Stimulated activated CD4-positive, alpha-beta T cell treated with anti-CD3 and anti-CD28 coated beads, TNF-alpha, amount 100 ng/mL, for 4 hours (primary cell): Measurements from ENCODE around the gene CCDC167.
A peak's percentile ranks its signal among the peaks of the same experiment; 100 is the strongest.

Source experiments
- DNase-seq, 3 experiments: peaks; one replicate each; pipeline ENCODE4 v3.0.0-alpha.2; 2020; ENCODE audit warnings: low read depth in 3 of 3

The CCDC167 gene

DNA sequence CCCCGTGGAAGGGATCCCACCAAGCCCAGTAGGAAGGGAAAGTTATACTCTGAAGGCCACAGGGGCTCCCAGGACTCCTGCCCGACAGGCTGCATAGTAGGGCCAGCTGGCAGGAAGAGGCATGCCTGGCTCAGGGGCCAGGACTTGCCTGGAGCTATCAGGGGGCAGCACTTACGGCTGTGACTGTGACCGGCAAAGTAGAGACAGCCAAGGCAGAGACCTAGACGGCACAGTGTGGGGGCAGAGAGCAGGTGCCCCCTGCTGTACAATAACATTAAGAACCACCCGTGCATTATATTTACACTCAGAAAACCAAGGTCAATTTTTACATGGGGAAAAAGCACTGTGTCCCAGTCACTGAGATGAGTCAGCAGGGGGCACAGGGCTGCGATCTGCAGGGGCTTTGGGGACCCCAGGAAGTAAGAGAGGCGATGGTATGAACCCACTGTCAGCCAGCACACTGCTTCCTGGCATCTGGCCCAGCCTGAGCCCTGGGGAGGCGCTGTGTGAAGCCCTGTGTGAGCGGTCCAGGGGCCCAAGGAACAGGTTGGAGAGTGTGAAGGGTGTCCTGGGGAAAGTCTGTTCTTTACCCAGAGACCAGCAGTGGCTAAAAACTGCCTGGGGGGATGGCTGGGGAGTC, 9.9 kb downstream of the CCDC167 start:
- no peak for DNase-seq

DNA sequence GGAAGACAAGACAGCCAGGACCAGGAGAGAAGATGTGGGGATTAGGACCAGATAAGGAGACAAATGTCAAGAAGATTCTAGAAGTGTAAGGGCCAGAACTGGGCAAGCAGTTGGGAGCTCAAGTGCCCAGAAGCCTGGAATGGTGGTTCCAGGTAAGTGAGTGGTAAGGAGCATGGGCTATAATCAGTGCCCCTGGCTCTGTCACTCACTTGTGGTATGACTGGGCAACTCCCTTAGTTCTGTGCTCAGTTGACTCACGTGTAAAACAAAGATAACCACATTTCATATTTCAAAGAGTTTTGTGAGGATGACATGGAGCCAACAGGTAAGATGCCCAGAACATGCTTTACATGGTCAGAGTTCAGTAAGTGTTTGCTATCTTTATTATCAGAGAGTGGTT, 11.2 kb downstream of the CCDC167 start:
- no peak for DNase-seq

DNA sequence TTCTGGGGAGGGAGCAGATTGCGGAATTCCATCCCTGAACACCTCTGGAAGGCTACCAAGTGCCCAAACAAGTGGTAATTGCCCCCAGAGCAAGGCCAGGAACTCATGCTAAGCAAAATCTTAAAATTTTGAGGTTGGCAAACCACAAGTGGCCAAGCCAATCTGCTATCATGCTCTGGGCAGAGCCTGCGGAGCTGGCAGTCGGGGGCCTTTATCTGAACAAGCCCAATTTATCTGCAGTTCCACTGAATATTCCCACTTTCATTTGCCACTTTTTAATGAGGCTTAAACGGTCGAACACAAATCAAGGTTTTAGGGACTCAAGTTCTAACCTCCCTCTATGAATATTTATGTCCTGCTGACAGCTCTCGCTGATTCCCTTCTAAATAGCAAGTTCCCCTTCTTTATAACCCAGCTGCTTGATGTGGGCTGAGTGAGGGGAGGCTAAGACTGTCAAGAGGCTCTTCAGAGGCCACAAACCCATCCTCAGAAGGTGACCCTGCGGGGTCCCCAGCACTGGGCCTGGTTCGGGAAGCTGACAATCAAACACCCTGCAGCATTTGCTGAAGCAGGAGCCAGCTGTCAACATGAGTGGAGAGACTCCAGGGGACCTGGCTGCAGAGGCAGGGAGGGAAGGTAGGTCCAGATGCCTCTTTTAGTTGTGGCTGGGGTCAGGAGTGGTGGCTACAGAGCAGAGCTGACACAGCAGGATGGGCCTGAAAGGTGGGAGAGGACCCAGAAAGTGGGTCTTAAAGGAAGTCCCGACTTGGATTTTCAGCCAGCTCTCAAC, 11.9 kb downstream of the CCDC167 start:
- no peak for DNase-seq

DNA sequence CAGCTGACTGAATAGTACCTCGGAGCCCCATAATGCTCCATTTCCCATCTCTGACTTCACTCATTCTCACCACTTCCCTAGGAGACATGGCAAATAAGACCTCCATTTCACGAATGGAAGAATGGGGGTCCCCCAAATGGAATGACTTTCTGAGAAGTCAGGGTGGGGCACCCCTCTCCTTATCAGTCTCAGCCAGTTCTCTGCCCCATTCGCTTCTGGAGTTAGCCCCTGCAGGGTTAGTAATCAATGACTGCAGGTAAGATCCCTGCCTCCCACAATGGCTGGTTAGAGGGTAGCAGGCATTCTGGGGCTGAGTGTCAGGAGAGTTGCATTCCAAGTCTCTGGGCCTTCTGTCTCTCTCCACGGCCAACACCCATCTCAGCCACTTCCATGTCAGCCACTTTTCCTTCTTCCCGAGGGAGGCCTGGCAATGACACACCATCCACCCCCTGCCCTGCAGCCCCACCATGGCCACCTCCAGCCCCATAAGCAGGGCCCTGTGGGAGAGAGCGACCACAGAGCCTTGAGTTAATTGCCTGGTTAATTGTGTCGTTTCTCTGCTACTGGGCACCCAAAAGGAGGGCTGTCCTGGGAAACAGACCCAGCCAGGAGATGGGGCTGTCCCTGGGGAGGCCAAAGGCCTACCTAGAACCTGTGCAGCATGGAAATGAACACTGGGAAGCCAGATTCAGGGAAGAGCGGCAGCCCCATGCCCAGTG, 13.4 kb downstream of the CCDC167 start:
- DNase-seq = no peak

DNA sequence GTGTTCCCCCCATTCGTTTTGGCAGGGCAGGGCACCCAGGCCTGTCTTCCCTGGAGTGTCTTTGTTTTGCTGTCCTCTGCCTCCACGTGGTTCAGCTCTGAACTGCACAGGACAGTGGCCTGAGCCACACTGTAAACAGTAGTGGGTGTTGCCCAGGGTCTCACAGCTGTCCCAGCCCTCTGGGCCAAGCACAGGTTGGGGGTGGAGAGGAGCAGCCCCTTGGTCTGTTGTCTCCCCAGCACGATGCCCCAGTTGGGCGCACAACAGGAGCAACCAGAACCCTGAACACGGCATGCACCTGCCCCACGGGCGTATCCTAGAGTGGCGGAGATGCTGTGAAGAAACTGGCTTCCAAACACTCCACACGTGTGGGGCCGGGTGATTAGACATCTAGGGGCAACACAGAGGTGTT, 14.4 kb downstream of the CCDC167 start:
- DNase-seq = no peak

DNA sequence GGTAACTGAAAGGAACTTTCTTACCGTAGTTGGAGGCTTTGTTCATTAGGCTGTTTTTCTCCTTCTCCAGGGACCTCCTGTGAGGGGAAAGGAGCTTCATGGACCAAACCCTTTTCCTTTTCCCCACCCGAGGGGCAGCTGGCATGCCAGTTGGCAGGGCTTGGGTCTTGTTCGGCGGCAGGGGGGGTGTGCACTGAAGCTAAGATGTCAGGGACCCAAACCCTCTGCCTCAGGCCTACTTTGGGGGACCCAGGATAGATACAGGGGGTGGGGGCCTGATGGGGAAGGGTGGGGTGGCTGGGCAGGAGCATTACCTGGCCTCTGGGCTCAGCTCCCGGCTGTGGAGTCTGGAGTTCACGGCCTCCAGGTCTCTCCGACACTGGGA, 14.9 kb downstream of the CCDC167 start:
- no peak for DNase-seq

DNA sequence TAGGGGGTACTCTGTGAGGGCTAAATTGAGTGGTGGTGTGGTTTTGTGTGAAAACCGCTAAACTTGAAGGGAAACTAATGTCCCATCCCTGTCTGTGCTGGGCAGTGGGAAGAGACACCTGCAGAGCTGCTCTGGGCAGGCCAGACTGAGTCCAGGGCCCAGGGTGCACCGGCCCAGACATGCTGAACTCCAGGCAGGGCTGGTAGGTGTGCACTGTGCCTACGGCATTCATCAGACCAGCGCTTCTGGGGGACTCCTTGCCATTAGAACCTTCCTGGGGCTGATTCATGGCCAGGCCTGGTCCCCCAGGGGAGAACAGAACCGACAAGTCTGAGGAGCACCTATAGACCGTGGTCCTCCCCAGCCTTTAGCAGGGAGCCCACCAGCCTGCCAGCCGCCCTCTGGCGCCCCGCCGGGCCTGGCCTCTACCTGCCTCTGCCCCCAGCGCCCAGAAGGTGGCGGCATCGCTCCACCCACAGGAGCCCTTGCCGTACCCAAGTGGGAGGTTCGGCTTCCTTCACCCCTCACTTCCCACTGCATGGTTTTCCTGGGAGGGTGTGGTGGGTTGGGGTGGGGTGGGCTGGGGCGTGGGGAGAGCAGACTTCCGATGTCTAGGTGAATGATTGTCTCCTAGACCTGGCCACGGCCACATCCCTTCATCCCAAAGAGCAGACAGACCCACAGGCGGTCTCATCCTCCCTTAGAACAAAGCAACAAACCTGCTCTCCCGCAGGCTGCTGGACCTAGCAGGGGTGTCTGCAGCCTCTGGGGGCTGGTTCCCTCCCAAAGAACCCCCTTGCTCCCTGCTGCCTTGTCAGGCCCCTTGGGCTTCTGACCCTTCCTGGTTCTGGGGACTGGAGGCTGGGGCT, 15.5 kb downstream of the CCDC167 start:
- peak; percentile 49 to 64 (median 60) for DNase-seq

DNA sequence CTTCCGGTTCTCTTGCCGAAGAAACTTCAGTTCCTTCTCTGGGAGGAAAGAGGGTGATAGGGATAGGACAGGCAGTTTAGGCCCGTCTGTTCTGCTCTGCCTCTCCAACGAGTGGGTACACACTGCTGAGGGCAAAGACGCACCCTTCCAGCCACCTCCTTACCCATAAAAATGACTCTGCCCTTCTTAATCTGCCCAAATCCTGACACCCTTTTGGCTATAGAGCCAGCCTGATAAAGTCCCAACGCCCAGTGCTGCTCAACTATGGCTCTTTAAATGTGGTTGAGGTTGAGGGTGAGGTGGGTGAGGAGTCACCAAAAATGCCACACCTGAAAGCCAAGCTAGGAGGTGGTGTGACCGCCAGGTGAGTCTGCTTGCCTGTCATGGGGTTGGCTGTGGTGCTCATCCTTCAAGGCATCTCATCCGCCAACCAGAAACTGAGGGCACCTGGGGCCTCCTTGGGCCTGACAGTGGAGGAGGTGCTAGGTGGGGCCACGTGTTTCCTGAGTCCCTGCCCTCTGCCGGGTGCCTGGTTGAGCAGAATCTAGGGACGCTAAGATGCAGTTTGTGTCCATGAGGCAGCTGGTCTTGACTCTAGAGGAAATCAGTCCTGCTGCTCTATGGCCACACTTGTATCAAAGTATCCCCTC, 16.3 kb downstream of the CCDC167 start:
- DNase-seq = no peak

DNA sequence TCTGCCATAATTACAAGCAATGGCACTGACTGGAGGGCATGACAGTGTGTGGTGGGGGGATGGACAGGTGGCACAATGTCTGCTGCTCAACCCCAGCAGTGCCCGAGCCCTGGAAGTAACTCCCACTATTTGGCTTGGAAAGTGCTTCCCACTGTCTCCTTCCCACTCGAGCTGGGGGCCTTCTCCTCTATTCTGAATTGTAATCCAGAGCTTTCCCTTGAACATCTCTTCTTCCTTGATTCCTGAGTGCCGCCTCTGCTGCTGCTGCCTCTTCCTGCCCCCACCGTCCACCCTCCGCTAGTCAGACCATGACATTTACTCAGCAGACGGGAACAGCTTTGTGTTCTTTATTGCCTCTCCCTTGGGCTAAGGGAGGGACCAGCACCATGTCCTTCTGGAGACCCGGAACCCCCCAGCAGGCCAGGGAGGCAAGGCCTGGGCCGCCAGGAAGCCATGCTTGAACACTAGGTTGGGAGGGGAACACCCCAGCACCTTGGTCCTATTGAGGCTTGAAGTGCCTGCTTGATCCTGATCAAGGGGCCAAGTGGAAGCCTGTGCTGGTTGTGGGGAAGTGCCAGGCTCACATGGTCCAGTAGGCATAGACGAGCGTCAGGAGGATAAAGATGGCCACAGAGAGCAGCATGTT, 17.0 kb downstream of the CCDC167 start:
- DNase-seq = no peak

DNA sequence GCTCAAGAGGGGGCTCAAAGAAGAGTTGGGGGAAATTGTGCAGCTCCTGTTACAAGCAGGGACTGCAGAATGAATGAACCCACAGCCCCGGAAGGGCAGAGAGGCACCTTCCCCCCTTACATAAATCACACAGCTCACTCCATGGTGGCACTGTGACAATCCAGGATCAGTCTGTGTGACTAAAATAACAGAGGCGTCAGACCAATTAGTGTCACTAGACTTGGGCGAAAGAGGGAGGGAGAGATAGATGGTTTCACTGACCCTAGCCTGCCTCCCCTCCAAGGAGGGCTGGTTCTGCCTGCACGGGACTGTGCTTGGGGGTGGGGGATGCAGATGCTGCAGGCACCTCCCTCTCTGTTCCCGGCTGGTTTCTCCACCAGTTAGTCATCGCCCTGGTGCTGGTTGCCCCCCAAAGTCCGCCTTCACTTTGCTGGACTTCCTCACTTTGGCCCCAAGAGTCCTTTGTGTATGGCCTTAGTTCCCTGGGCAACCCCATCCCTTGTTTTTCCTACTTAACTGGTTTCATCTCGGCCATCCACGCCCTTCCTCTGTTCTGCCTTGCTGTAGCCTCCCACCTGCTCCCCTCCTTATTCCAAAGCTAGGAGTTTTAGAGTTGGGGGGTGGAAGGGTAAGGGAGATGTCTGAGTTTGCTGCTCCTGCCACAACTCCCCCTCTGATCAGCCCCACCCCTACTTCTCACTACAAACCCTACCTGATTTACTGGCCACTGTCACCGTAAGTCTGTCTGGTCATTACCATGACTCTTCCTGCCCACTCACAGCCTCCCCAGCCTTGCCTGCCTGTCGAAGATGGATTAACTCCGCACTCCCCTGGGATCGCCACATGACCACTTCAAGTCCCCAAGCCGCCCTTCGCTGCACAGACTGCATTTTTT, 17.7 kb downstream of the CCDC167 start:
- no peak for DNase-seq

DNA sequence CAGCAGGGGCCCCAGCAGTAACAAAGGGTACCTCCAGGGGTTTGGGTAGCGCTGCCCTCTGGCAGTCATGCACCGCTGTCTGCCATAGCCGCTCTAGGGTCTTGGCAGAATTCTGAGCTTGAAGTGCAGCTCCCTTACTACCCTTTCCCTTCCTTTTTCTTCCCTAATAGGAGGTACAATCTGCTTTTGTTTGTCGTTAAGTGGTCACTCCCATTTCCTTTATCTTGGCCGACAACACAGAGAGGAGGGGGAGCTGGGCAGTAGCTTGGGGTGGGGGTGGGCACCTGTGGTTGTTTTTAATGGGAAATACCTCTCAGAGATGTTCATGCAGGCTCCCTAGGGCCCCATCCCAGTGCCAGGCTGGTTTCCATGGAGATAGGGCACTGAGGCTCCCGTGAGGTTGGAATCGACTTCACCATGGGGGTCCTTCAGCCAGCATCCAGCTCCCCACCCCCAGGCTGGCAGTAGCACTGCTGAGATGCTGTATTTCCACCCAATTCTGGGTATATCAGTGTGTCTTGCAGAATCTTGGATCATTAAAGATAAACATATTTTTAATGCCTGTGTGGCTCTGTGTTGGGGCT, 18.6 kb downstream of the CCDC167 start:
- no peak for DNase-seq

DNA sequence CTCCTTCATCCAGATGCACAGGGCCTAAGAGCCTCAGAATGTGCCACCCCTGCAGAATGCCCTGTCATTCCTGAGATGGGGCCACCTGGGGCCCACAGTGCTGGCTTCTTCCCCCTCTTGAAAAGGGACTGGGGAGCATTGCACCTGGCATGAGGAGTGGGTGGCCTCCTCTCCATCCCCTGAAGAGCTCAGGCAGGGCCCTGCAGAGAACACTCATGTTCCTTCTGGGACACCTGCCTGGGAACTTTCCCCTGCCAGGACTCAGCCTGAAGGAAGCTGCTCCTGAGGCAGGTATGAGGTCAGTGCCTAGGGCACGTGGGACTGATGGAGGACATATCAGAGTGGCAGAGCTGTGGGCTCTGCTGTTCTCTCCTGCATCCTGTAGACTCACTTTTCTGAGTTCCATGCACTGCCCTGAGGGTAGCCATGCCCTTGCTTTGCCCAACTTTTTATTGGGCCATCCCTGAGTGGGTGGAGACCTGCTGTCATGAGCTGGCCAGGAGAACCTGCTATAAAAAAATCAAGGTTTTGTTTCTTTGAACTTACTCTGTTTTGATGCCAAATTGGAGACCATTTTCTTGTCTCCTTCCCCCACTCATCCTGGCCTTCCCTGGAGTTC, 19.5 kb downstream of the CCDC167 start:
- DNase-seq = no peak

DNA sequence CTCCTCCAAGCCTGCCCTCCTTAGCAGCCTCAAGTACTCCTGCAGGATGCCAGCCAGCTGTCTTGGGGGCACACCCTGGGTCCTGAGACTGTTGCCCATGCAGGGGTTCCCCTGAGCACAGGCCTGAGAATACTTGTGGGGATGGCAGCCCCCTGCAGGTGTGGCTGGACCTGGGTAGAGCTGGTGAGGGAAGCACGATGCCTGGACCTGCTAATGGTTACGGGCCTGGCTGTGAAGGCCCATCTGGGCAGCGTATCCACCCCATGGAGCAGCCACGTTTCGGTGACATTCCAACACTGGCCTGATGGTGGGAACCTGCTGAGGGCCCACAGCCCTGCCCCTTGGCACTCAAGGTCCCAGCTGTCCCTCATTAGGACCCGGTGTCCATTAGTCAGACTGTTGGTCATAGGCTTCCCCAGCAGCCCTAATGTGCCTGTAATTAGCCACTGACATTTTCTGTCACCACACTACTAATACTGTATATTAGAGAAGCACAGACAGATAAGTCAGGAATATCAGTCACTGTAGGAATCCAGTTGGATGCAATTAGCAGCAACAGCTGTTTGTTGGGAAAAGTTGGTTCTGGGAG, 20.3 kb downstream of the CCDC167 start:
- DNase-seq = no peak

DNA sequence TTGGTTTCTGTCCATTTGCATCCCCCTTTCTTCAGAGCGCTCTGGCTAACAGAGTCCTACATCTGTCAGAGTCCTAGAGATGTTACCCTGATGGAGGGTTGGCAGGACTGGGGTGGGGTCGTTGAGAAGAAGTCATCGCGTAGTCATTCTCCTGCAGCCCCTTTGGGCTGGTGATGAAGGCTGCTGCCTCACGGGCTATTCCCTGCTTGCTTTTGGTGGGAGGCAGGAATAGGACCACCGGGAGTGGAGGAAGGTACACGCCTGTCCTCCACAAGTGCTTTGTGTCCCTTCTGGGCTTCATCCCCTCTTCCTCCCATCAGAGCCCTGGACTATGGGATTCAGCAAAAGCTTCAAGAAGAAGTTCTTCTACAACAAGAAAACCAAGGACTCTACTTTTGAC, 20.9 kb downstream of the CCDC167 start:
- DNase-seq = no peak

DNA sequence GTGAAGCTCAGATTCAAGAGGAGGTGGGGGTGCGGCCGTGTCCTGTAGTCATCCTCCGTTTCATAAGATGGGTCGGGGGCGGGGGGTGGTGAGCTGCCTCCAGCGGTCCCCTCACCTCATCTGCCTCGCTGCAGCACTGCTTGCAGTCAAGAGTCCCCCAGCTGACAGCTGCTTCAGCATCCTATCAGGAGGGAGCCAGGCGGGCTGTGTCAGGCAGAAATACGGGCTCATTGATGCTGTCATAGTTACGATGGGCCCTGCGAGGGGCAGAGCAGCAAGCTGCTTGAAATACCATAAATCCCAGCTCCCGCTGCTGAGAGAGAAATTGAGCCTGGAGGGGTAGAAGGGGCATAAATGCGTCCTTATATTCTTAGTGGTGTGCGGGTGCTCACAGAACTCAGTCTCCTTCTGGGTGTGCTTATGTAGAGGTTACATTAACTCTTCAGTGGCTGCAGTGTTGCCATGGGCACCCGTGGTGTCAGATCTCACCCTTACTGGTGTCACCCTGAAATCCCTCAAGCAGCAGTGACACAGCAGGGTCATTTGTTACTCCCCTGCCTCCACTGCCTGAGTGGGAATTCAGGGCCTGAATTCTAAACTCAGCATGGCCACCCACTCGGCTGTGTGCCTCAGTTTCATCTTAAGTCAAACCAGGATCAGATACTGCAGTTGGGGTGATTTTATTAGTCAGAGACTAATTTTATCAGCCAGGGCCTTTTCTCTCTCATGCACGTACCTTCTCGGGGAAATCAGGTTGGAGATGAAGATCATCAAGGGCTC, 21.8 kb downstream of the CCDC167 start:
- no peak for DNase-seq

DNA sequence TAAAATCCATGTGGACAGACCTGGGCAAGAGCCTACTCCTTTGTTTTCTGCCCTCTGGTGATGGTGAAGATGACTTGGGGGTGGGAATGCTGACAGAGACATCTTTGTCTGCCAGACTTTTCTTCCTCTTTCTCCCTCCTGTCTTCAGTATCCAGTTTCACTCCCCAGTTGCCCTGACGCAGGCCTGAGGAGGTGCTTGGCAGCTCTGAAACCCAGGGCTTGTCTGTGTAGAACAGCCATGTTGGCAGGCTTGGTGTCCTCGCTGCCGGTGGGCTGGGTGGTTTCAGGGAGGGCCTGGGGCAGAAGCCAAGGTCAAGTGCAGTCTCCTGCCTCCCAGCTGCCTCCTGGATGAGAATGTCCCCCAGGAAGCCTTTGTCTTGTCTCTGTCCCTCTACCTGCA, 22.5 kb downstream of the CCDC167 start:
- DNase-seq = no peak

DNA sequence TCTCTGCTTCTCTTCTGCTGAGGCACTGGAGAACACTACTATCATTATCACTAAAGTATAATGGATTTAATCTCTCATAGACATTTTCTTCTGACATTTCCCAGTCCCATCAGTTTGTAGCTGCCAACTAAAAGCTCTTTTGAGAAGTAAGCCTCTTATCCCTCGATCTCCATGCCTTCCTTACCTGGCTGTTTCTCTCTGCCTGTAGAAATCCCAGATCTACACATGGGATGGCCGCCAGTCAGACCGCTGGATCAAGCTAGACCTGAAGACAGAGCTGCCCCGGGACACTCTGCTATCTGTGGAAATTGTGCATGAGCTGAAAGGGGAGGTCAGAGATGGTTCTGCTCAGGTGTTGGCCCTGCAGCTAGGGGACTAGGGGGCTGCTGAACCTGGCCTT, 25.4 kb downstream of the CCDC167 start:
- no peak for DNase-seq
